IPS-NIHi7 (cell line): ENCODE measurements around the gene TMEM201.

Experiments
- DNase-seq: peaks from one replicate; pipeline ENCODE4 v3.0.0; 2012; ENCODE audit warnings: mixed read lengths; ENCODE audit errors: extremely low spot score

Gene TMEM201

DNA sequence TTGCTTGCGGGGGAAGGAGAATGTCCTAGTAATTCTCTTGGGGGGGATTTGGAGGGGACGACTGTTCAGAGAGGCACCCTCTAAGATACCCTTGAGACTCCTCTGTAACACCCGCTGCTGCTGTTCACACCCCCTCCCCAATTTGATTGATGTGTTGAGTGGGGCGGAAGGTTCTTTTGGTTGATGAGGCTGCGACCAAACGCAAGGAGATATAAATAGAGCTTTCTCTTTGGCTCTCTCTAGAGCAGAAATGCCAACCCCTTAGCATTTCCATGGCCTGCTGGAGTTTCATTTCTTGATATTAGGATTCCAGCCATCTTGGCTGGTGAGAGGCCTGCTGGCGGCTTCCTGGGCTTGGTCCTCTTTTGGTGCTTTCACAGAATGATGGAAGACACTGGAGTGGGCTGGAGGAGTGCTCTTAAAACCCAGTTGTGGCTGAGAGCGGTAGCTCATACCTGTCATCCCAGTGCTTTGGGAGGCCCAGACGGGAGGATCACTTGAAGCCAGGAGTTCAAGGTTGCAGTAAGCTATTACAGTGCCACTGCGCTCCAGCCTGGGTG lies 64.9 kb downstream of the TMEM201 start:
- DNase-seq: no peak

DNA sequence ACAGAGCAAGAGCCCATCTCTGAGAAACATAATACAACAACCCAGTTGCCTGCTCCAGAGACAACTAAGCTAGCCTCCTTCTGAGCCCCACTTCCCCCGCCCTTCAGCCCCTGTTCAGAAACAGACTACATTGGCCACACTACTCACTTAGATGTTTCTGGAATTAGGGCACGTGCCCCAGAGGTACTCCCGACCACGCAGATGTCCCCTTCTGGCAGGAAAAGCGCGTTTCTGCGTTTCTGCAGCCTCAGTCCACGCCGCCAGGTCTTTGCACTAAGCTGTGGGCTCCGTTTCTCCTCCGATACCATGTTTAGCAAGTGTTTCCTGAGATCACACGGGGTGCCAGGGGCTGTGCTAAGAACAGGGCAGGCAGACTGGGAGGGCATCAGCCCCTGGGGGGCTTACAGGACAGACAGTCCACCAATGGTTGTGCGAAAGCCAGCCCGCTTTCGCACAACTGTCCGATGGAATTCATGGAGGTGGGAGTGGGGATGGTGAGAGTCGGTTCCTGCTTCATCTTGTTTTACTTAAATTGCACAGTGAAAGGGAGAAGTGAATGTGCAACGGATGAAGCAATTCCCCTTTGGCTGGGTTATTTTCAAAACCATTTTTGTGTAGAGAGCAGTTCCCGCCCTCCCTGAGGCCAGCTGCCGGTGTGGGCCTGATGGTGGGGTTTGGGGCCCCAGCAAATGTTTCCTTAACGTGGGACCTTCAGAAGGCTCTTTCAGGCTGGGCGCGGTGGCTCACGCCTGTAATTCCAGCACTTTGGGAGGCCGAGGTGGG lies 65.5 kb downstream of the TMEM201 start:
- DNase-seq: no peak

- DNase-seq: no peak
These were observed 66.4 kb downstream of the TMEM201 start for GRCh38 chr1:9654834-9655723.

- DNase-seq: no peak
These were observed 67.1 kb downstream of the TMEM201 start for GRCh38 chr1:9655836-9656235.

DNA sequence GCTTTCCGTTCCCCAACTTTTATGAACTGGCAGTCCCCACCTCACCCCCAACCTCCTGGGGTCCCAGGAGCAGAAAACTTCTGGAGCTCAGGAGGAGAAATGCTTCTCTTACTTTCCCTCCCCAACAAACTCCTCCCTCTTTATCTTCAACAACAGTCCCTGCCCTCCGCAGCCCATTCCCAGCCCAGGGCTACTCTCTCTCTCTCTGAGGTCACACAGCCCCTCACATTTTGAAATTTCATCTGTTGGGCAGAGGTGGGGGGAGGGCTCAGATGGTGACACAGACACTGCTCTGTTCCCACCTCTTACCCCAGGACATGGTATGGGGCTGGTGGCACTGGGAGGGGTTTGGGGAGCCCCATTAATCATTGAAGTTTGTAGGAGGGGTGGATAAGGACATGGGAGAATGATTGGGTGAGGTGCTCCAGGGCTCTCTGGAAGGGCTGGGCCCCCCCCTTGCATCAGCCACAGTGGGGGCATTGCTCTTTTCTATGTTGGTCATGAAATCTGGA lies 68.9 kb downstream of the TMEM201 start:
- DNase-seq: no peak

GRCh38 chr1:9658199-9658598 lies 69.5 kb downstream of the TMEM201 start:
- DNase-seq: no peak

DNA sequence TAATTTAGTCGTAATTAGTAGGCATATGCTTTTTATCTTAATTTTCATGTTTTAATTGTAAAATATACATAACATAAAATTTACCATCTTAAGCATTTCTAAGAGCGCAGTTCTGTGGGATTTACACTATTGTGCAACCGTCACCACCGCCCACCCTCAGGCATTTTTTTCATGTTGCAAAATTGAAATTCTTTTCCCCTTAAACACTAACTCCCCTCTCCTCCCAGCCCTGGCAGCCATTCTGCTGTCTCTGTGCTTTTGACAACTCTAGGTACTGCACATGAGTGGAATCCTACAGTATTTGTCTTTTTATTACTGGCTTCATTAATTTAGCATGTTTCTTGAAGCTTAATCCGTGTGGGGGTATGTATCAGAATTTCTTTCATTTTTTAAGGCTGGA lies 70.6 kb downstream of the TMEM201 start:
- DNase-seq: no peak

DNA sequence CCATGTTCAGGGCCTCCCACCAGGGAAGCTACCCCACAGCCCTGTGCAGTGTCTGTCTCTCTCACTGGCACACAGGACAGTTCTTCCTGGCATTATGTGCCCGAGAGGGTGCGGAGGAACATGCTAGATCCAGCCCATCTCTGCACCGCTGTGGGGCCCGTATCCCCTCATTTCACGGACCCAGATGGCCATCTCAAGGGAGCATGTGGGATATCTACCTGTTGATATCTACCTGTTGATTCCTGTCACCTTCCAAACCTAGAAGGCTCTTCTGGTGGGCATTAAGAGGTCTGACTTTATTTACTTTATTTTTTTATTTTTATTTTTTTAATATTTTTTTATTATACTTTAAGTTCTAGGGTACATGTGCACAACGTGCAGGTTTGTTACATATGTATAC lies 74.5 kb downstream of the TMEM201 start:
- no peak for DNase-seq
